Calu3 (cell line): ENCODE data around the gene PITPNB. TPM values are rescaled to one million over a fixed set of nuclear protein-coding genes. Genes with fewer than 3 reads are reported as not detected.

ENCODE experiments used
- BruUV-seq: library from RNA; stranded (reverse); fragments of 400-500 nt; replicated peaks from 2 replicates; lab custom pipeline; 2021; lab: Mats Ljungman, UMichigan
- CTCF ChIA-PET: fragments of 300-600 bp; sonication (Branson Sonifier 250); formaldehyde crosslinking; loops from one replicate; lab custom pipeline; 2022; ENCODE audit warnings: antibody characterized with exemption; lab: Charles Lee
- DNase-seq: peaks from one replicate; pipeline ENCODE4 v3.0.0; 2022
- H3K27ac Mint-ChIP-seq: one replicate; pipeline ENCODE4 v1.8.0; 2022; ENCODE audit warnings: mixed read lengths; ENCODE audit not compliant: unreplicated experiment
- H3K27me3 Mint-ChIP-seq: one replicate; pipeline ENCODE4 v1.8.0; 2022; ENCODE audit warnings: mixed read lengths; ENCODE audit not compliant: unreplicated experiment
- H3K36me3 Mint-ChIP-seq: one replicate; pipeline ENCODE4 v1.8.0; 2022; ENCODE audit warnings: mild to moderate bottlenecking, moderate library complexity, mixed read lengths; ENCODE audit not compliant: insufficient read depth, unreplicated experiment
- H3K4me1 Mint-ChIP-seq: one replicate; pipeline ENCODE4 v1.8.0; 2022; ENCODE audit warnings: mild to moderate bottlenecking, low read depth, mixed read lengths; ENCODE audit not compliant: unreplicated experiment
- H3K4me3 Mint-ChIP-seq: one replicate; pipeline ENCODE4 v1.8.0; 2022; ENCODE audit warnings: mild to moderate bottlenecking, low read depth, moderate library complexity, mixed read lengths; ENCODE audit not compliant: unreplicated experiment
- H3K9me3 Mint-ChIP-seq: one replicate; pipeline ENCODE4 v1.8.0; 2022; ENCODE audit warnings: low read depth, mixed read lengths; ENCODE audit not compliant: unreplicated experiment
- intact Hi-C: fragments of 100-400 bp; cut with micrococcal nuclease; formaldehyde crosslinking; loops from one replicate; pipeline ENCODE4 v1.10.0; 2022; ENCODE audit not compliant: unreplicated experiment
- total RNA-seq: library from RNA; stranded (reverse); gene quantifications from 2 replicates; pipeline ENCODE4 v1.2.3, GENCODE V29; 2022
- TF ChIP-seq, protein P1 (sequence below): fragments of 200-600 bp; IDR thresholded peaks from one replicate; pipeline ENCODE4 v1.8.0; 2022; ENCODE audit warnings: antibody characterized with exemption; ENCODE audit not compliant: unreplicated experiment

Gene PITPNB
- total RNA-seq, 1 experiment from 2014 or later, result 136 TPM

DNA sequence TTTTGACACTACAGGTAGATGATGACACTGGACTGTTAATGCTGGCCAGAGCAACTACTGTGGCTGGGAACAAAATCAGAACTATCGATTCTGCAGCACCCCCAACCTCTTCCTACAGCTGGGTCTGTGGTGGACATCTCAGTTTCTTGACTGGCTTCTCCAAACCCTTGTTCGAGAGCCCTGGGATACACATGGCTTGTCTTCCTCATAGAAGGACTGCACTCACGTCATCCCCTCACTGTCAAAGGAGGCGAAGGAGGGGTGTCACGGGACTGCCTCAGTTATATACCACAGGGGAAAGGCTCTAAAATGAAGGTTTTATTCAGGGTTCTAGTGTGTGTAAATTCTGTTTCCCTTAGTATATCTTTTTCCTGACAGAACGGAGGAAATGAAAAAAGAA lies 44.9 kb downstream of the PITPNB start:
- intact Hi-C loops, result no loop called here
- BruUV-seq, result no TSS peak
- Mint-ChIP-seq H3K4me1 (peaks cover 25% of the 10 kb centered on the region), H3K27me3 (no peaks in the 10 kb centered on the region), H3K36me3 (peaks cover 31% of the 10 kb centered on the region), H3K27ac (no peak overlapping the region), H3K4me3 (no peak overlapping the region), H3K9me3 (no peaks in the 10 kb centered on the region)
- no peak for DNase-seq
- TF ChIP-seq, protein P1, sequence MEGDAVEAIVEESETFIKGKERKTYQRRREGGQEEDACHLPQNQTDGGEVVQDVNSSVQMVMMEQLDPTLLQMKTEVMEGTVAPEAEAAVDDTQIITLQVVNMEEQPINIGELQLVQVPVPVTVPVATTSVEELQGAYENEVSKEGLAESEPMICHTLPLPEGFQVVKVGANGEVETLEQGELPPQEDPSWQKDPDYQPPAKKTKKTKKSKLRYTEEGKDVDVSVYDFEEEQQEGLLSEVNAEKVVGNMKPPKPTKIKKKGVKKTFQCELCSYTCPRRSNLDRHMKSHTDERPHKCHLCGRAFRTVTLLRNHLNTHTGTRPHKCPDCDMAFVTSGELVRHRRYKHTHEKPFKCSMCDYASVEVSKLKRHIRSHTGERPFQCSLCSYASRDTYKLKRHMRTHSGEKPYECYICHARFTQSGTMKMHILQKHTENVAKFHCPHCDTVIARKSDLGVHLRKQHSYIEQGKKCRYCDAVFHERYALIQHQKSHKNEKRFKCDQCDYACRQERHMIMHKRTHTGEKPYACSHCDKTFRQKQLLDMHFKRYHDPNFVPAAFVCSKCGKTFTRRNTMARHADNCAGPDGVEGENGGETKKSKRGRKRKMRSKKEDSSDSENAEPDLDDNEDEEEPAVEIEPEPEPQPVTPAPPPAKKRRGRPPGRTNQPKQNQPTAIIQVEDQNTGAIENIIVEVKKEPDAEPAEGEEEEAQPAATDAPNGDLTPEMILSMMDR, result no peak
- CTCF ChIA-PET, result no interaction called here

- peaks cover 32% of the 10 kb centered on the region for H3K4me1 Mint-ChIP-seq
- BruUV-seq, result no TSS peak
- intact Hi-C loops, result no loop called here
- TF ChIP-seq, protein P1, result no peak
- CTCF ChIA-PET, result no interaction called here
- H3K36me3 Mint-ChIP-seq, result peaks cover 33% of the 10 kb centered on the region
- no peak overlapping the region for H3K27ac Mint-ChIP-seq
- no peak overlapping the region for H3K4me3 Mint-ChIP-seq
- DNase-seq, result no peak
- no peaks in the 10 kb centered on the region for H3K9me3 Mint-ChIP-seq
- no peaks in the 10 kb centered on the region for H3K27me3 Mint-ChIP-seq
Observed at GRCh38 chr22:27873472-27873871, 45.6 kb downstream of the PITPNB start.

GRCh38 chr22:27872488-27872887 lies 46.6 kb downstream of the PITPNB start:
- no TSS peak for BruUV-seq
- Mint-ChIP-seq H3K4me1 (peaks cover 41% of the 10 kb centered on the region), H3K9me3 (no peaks in the 10 kb centered on the region), H3K4me3 (no peak overlapping the region), H3K27ac (no peak overlapping the region), H3K36me3 (peaks cover 37% of the 10 kb centered on the region), H3K27me3 (no peaks in the 10 kb centered on the region)
- intact Hi-C loops, result no loop called here
- TF ChIP-seq, protein P1, result no peak
- no peak for DNase-seq
- CTCF ChIA-PET, result interaction anchor here (0.6 kb wide), 1 partner anchor 171 kb away, joined by 4 read pairs; no protein-coding TSS in a partner anchor

- CTCF ChIA-PET, result interaction anchor here (0.7 kb wide), 2 partner anchors 90 to 393 kb away, joined by 3 to 8 read pairs; no protein-coding TSS in a partner anchor
- H3K4me1 Mint-ChIP-seq, result peaks cover 51% of the 10 kb centered on the region
- no TSS peak for BruUV-seq
- H3K36me3 Mint-ChIP-seq, result peaks cover 40% of the 10 kb centered on the region
- no peaks in the 10 kb centered on the region for H3K9me3 Mint-ChIP-seq
- DNase-seq, result no peak
- TF ChIP-seq, protein P1, result no peak
- intact Hi-C loops, result no loop called here
- H3K27me3 Mint-ChIP-seq, result no peaks in the 10 kb centered on the region
- H3K4me3 Mint-ChIP-seq, result no peak overlapping the region
- peak overlapping the region; percentile 95 for H3K27ac Mint-ChIP-seq
Observed at GRCh38 chr22:27871306-27872014, 47.6 kb downstream of the PITPNB start.
